GM19452 (cell line): Measurements from ENCODE around the gene LCE1F.

Source experiments
- ATAC-seq: cut with Tn5 transposase; IDR thresholded peaks from one replicate; pipeline ENCODE4 v1.9.1; 2021; ENCODE audit not compliant: unreplicated experiment

LCE1F gene

GRCh38 chr1:152770411-152770810 is 4.5 kb upstream of the LCE1F start:
- ATAC-seq, result no peak

GRCh38 chr1:152776361-152776760 is 1.4 kb downstream of the LCE1F start:
- ATAC-seq, result no peak

GRCh38 chr1:152777510-152778137 is 2.7 kb downstream of the LCE1F start:
- ATAC-seq, result no peak

GRCh38 chr1:152783095-152783494 is 8.2 kb downstream of the LCE1F start:
- ATAC-seq, result no peak

- no peak for ATAC-seq
Measured at GRCh38 chr1:152786077-152786476, 11.1 kb downstream of the LCE1F start, which contains the start of gene LCE1E. LCE1E (plus strand) TSS chr1:152786257; CDS start chr1:152787300, 1,043 bp downstream.

- ATAC-seq, result no peak
Measured at GRCh38 chr1:152795686-152796085, 20.7 kb downstream of the LCE1F start.

- no peak for ATAC-seq
Measured at GRCh38 chr1:152796421-152796820, 21.5 kb downstream of the LCE1F start, which contains the start of gene LCE1D. LCE1D (plus strand) TSS chr1:152796721; CDS start chr1:152797795, 1,074 bp downstream.

- ATAC-seq, result no peak
Measured at GRCh38 chr1:152801333-152801732, 26.4 kb downstream of the LCE1F start.

- no peak for ATAC-seq
Measured at GRCh38 chr1:152806576-152806975, 31.6 kb downstream of the LCE1F start, which contains the start of gene LCE1C. LCE1C (minus strand) TSS chr1:152806651; CDS start chr1:152805478, 1,173 bp downstream.

- ATAC-seq, result no peak
Measured at GRCh38 chr1:152811050-152811449, 36.1 kb downstream of the LCE1F start.

- no peak for ATAC-seq
Measured at GRCh38 chr1:152811671-152812070, 36.7 kb downstream of the LCE1F start, which contains the start of gene LCE1B. LCE1B (plus strand) TSS chr1:152811971; CDS start chr1:152812447, 476 bp downstream.

- no peak for ATAC-seq
Measured at GRCh38 chr1:152817309-152817708, 42.4 kb downstream of the LCE1F start.

GRCh38 chr1:152823294-152823693 is 48.4 kb downstream of the LCE1F start:
- no peak for ATAC-seq

GRCh38 chr1:152824964-152825363 is 50.0 kb downstream of the LCE1F start:
- no peak for ATAC-seq
